ENCODE measurements around the gene AGBL4.

DNA sequence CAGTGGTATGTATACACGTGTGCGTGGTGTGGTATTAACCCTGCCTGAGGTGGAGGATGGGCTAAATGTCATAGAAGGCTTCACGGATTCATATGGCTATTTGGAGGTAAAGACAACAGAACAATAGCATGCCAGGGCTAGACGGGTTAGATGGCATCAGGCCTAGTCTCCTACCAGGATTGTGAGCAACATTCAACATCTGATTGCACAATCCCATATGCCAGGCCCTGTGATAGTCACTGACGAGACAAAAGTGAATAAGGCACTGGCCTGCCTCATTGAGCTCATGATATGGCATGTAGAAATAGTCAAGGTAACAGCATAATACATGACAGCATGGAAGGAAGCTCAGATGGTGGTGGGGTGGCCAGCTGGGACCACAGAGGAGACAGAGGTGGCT is 1079.9 kb downstream of the AGBL4 start:
- no peak for TF ChIP-seq EZH2phosphoT487 (IDR thresholded peaks at IDR 0.05; ENCODE audit: insufficient read depth, low read depth)
- TF ChIP-seq EZH2 (IDR thresholded peaks at IDR 0.05; ENCODE audit: insufficient read depth, poor library complexity, severe bottlenecking) = no peak

Data from GM23248 (cell line).